ENCODE measurements around the gene ZNF282. TPM values are rescaled to one million over a fixed set of nuclear protein-coding genes. Genes with fewer than 3 reads are reported as not detected.

Gene ZNF282
- total RNA-seq, 1 donor from 2014 or later = 17.9 TPM

Other genes with a start within 250 kb of the ZNF282 start
- gene PDIA4, start 167.0 kb upstream of the ZNF282 start, total RNA-seq = 129 TPM
- gene ZNF786, start 104.8 kb upstream of the ZNF282 start, total RNA-seq = 8.4 TPM
- not detected for gene ZNF425, start 69.2 kb upstream of the ZNF282 start, total RNA-seq
- 19.6 TPM for gene ZNF398, start 48.1 kb upstream of the ZNF282 start, total RNA-seq
- 5.2 TPM for gene ZNF212, start 44.1 kb downstream of the ZNF282 start, total RNA-seq
- gene ZNF783, start 66.7 kb downstream of the ZNF282 start, total RNA-seq = 25.7 TPM

Measured in ascending aorta (tissue), 1 donor.